ENCODE measurements around the gene IGSF21.

IGSF21 gene

GRCh38 chr1:18373882-18374493 lies 266.4 kb downstream of the IGSF21 start:
- no peak overlapping the region for H3K4me2 ChIP-seq (ENCODE audit: low read length)
- H3K4me1 ChIP-seq (ENCODE audit: control insufficient read depth in 1 of 2, insufficient read depth in 2 of 2, low read length in 2 of 2): peaks cover 5 to 10% of the 10 kb centered on the region in 2 experiments
- H3K79me1 ChIP-seq (ENCODE audit: low read length): no peaks in the 10 kb centered on the region
- no peak overlapping the region for H2AK5ac ChIP-seq (ENCODE audit: low read length)
- H2AFZ ChIP-seq (ENCODE audit: insufficient read depth, low read length, poor library complexity): no peak overlapping the region
- H3K14ac ChIP-seq (ENCODE audit: low read length): no peak overlapping the region
- H3K23ac ChIP-seq (ENCODE audit: low read length): no peak overlapping the region
- no peak overlapping the region for H3K18ac ChIP-seq (ENCODE audit: low read length)
- no peaks in the 10 kb centered on the region for H3K79me2 ChIP-seq (ENCODE audit: control insufficient read depth, insufficient read depth, low read length, poor library complexity)
- no peak overlapping the region for H3K4me3 ChIP-seq (ENCODE audit: low read depth, low read length)
- H2BK120ac ChIP-seq (ENCODE audit: insufficient read depth, low read length, poor library complexity): no peak overlapping the region
- H3K27me3 ChIP-seq (ENCODE audit: insufficient read depth, low read length): no peaks in the 10 kb centered on the region
- no peaks in the 10 kb centered on the region for H3K36me3 ChIP-seq (ENCODE audit: control insufficient read depth in 1 of 2, insufficient read depth in 2 of 2, low read length in 2 of 2)
- H2BK12ac ChIP-seq (ENCODE audit: low read length): no peak overlapping the region
- no peak overlapping the region for H3K9ac ChIP-seq (ENCODE audit: low read length)
- H3K9me3 ChIP-seq (ENCODE audit: insufficient read depth, low read depth, low read length): peaks cover 3% of the 10 kb centered on the region
- H4K8ac ChIP-seq (ENCODE audit: low read depth, low read length): no peak overlapping the region
- no peak overlapping the region for H2BK5ac ChIP-seq (ENCODE audit: low read depth, low read length, poor library complexity)
- peak overlapping the region; percentile 51 for H3K27ac ChIP-seq (ENCODE audit: low read depth, low read length)
- H4K91ac ChIP-seq (ENCODE audit: low read depth, low read length): peak overlapping the region; percentile 2
- no peak overlapping the region for H3K4ac ChIP-seq (ENCODE audit: low read depth, low read length)
- no peak for DNase-seq
- no CpG with 5 or more reads among the region's 14 CpGs for WGBS (ENCODE audit: extremely low coverage, insufficient coverage, insufficient read length)
- no peak overlapping the region for H4K12ac ChIP-seq (ENCODE audit: low read depth, low read length)

- H4K8ac ChIP-seq (ENCODE audit: low read depth, low read length): no peak overlapping the region
- no peak for DNase-seq
- H4K91ac ChIP-seq (ENCODE audit: low read depth, low read length): no peak overlapping the region
- no peak overlapping the region for H4K12ac ChIP-seq (ENCODE audit: low read depth, low read length)
- no peaks in the 10 kb centered on the region for H3K27me3 ChIP-seq (ENCODE audit: insufficient read depth, low read length)
- H2BK12ac ChIP-seq (ENCODE audit: low read length): no peak overlapping the region
- H3K27ac ChIP-seq (ENCODE audit: low read depth, low read length): no peak overlapping the region
- H3K9ac ChIP-seq (ENCODE audit: low read length): no peak overlapping the region
- WGBS (ENCODE audit: extremely low coverage, insufficient coverage, insufficient read length): no CpG with 5 or more reads among the region's 24 CpGs
- peaks cover 5 to 10% of the 10 kb centered on the region in 2 experiments for H3K4me1 ChIP-seq (ENCODE audit: control insufficient read depth in 1 of 2, insufficient read depth in 2 of 2, low read length in 2 of 2)
- H3K23ac ChIP-seq (ENCODE audit: low read length): no peak overlapping the region
- no peak overlapping the region for H2BK120ac ChIP-seq (ENCODE audit: insufficient read depth, low read length, poor library complexity)
- H2AK5ac ChIP-seq (ENCODE audit: low read length): no peak overlapping the region
- no peaks in the 10 kb centered on the region for H3K36me3 ChIP-seq (ENCODE audit: control insufficient read depth in 1 of 2, insufficient read depth in 2 of 2, low read length in 2 of 2)
- H2AFZ ChIP-seq (ENCODE audit: insufficient read depth, low read length, poor library complexity): no peak overlapping the region
- H3K79me2 ChIP-seq (ENCODE audit: control insufficient read depth, insufficient read depth, low read length, poor library complexity): no peaks in the 10 kb centered on the region
- H3K14ac ChIP-seq (ENCODE audit: low read length): no peak overlapping the region
- no peaks in the 10 kb centered on the region for H3K79me1 ChIP-seq (ENCODE audit: low read length)
- no peak overlapping the region for H3K4ac ChIP-seq (ENCODE audit: low read depth, low read length)
- no peak overlapping the region for H3K4me2 ChIP-seq (ENCODE audit: low read length)
- no peak overlapping the region for H2BK5ac ChIP-seq (ENCODE audit: low read depth, low read length, poor library complexity)
- H3K9me3 ChIP-seq (ENCODE audit: insufficient read depth, low read depth, low read length): peaks cover 3% of the 10 kb centered on the region
- no peak overlapping the region for H3K18ac ChIP-seq (ENCODE audit: low read length)
- no peak overlapping the region for H3K4me3 ChIP-seq (ENCODE audit: low read depth, low read length)
Observed at GRCh38 chr1:18376661-18377060, 269.1 kb downstream of the IGSF21 start.

DNA sequence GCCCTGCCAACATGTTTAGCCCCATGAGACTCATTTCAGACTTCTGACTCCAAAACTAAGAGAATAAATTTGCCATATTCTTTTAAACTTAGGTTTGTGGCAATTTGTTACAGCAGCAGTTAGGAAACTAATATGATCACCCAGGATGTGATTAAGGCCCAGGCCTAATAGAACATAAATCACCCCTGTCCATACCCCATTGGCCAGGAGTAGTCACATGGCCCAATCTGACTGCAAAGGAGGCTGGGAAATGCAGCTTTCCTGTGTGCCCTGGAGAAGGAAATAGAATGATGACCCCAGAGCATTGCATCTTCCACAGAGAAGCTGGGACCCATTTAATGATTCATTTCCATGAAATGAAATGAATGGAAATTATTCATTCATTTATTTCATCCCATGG lies 272.7 kb downstream of the IGSF21 start:
- Histone ChIP-seq H3K9me3 (ENCODE audit: insufficient read depth, low read depth, low read length) (peaks cover 3% of the 10 kb centered on the region), H4K8ac (ENCODE audit: low read depth, low read length) (no peak overlapping the region), H3K27ac (ENCODE audit: low read depth, low read length) (no peak overlapping the region), H3K4me3 (ENCODE audit: low read depth, low read length) (no peak overlapping the region), H3K4ac (ENCODE audit: low read depth, low read length) (no peak overlapping the region), H2AK5ac (ENCODE audit: low read length) (no peak overlapping the region), H4K12ac (ENCODE audit: low read depth, low read length) (no peak overlapping the region), H3K14ac (ENCODE audit: low read length) (no peak overlapping the region), H2BK5ac (ENCODE audit: low read depth, low read length, poor library complexity) (no peak overlapping the region), H3K79me1 (ENCODE audit: low read length) (no peaks in the 10 kb centered on the region), H3K27me3 (ENCODE audit: insufficient read depth, low read length) (no peaks in the 10 kb centered on the region), H2AFZ (ENCODE audit: insufficient read depth, low read length, poor library complexity) (no peak overlapping the region), H3K23ac (ENCODE audit: low read length) (no peak overlapping the region), H3K4me1 (ENCODE audit: control insufficient read depth in 1 of 2, insufficient read depth in 2 of 2, low read length in 2 of 2) (no peaks in the 10 kb centered on the region), H4K91ac (ENCODE audit: low read depth, low read length) (no peak overlapping the region), H2BK120ac (ENCODE audit: insufficient read depth, low read length, poor library complexity) (no peak overlapping the region), H2BK12ac (ENCODE audit: low read length) (no peak overlapping the region), H3K9ac (ENCODE audit: low read length) (no peak overlapping the region), H3K79me2 (ENCODE audit: control insufficient read depth, insufficient read depth, low read length, poor library complexity) (no peaks in the 10 kb centered on the region), H3K4me2 (ENCODE audit: low read length) (no peak overlapping the region), H3K18ac (ENCODE audit: low read length) (no peak overlapping the region), H3K36me3 (ENCODE audit: control insufficient read depth in 1 of 2, insufficient read depth in 2 of 2, low read length in 2 of 2) (no peaks in the 10 kb centered on the region)
- DNase-seq: no peak

DNA sequence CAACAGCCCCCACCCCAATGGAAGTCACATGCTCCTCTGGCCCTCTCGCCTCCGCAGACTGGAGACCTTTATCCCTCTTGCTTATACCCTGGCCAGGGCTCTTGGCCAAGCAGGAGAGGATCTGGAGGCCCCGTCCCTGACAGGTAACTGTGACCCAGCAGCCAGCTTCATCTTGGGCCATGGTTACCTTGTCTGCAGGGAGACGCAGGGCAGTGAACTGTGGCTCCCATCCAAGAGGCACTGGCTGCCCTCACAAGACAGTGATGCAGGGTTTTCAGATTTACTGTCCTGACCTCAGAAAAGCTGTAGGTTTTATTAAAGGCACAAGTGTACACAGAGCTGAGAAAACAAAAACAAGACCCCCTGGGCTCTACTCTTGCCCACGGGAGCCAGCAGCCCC lies 276.5 kb downstream of the IGSF21 start:
- no peak overlapping the region for H2BK5ac ChIP-seq (ENCODE audit: low read depth, low read length, poor library complexity)
- H3K79me2 ChIP-seq (ENCODE audit: control insufficient read depth, insufficient read depth, low read length, poor library complexity): no peaks in the 10 kb centered on the region
- H3K23ac ChIP-seq (ENCODE audit: low read length): no peak overlapping the region
- H3K79me1 ChIP-seq (ENCODE audit: low read length): no peaks in the 10 kb centered on the region
- H2BK12ac ChIP-seq (ENCODE audit: low read length): no peak overlapping the region
- no peak overlapping the region for H4K91ac ChIP-seq (ENCODE audit: low read depth, low read length)
- no peak overlapping the region for H3K27ac ChIP-seq (ENCODE audit: low read depth, low read length)
- no peak overlapping the region for H3K4ac ChIP-seq (ENCODE audit: low read depth, low read length)
- no peak overlapping the region for H3K14ac ChIP-seq (ENCODE audit: low read length)
- H3K36me3 ChIP-seq (ENCODE audit: control insufficient read depth in 1 of 2, insufficient read depth in 2 of 2, low read length in 2 of 2): no peaks in the 10 kb centered on the region
- no peaks in the 10 kb centered on the region for H3K9me3 ChIP-seq (ENCODE audit: insufficient read depth, low read depth, low read length)
- no peak overlapping the region for H3K4me3 ChIP-seq (ENCODE audit: low read depth, low read length)
- no peak for DNase-seq
- H4K12ac ChIP-seq (ENCODE audit: low read depth, low read length): no peak overlapping the region
- whole genome bisulfite sequencing (ENCODE audit: extremely low coverage, insufficient coverage, insufficient read length): no CpG with 5 or more reads among the region's 5 CpGs
- no peak overlapping the region for H4K8ac ChIP-seq (ENCODE audit: low read depth, low read length)
- no peaks in the 10 kb centered on the region for H3K27me3 ChIP-seq (ENCODE audit: insufficient read depth, low read length)
- H2AK5ac ChIP-seq (ENCODE audit: low read length): no peak overlapping the region
- no peak overlapping the region for H2BK120ac ChIP-seq (ENCODE audit: insufficient read depth, low read length, poor library complexity)
- H3K18ac ChIP-seq (ENCODE audit: low read length): no peak overlapping the region
- H3K4me1 ChIP-seq (ENCODE audit: control insufficient read depth in 1 of 2, insufficient read depth in 2 of 2, low read length in 2 of 2): no peaks in the 10 kb centered on the region
- no peak overlapping the region for H2AFZ ChIP-seq (ENCODE audit: insufficient read depth, low read length, poor library complexity)
- no peak overlapping the region for H3K4me2 ChIP-seq (ENCODE audit: low read length)
- no peak overlapping the region for H3K9ac ChIP-seq (ENCODE audit: low read length)

Data from trophoblast cell (in vitro differentiated cells and primary cell).